DND-41 (cell line): ENCODE measurements around the gene PTPRN2.

Source experiments
- ATAC-seq: fragments of 200-7000 bp; cut with Tn5 transposase; 3 replicates; pipeline ENCODE4 v1.9.1; 2021; ENCODE audit warnings: low read depth; ENCODE audit not compliant: insufficient read depth
- DNase-seq: peaks from one replicate; pipeline ENCODE4 v3.0.0-alpha.2; 2020
- H2AFZ ChIP-seq: 2 replicates; pipeline ENCODE4 v1.6.0; 2012; ENCODE audit warnings: low read depth, low read length
- H3K27ac ChIP-seq: 2 replicates; pipeline ENCODE4 v1.5.1; 2012; ENCODE audit warnings: low read length, inconsistent platforms
- H3K27me3 ChIP-seq: fragments of 200-600 bp; sonication (generic); 2 replicates; pipeline ENCODE4 v1.6.0; 2012; ENCODE audit warnings: low read length, mild to moderate bottlenecking, inconsistent platforms; ENCODE audit not compliant: insufficient read depth, poor library complexity
- H3K36me3 ChIP-seq: 2 replicates; pipeline ENCODE4 v1.5.1; 2012; ENCODE audit warnings: low read length, inconsistent platforms; ENCODE audit not compliant: insufficient read depth
- H3K4me1 ChIP-seq: 2 replicates; pipeline ENCODE4 v1.5.1; 2012; ENCODE audit warnings: mild to moderate bottlenecking, low read length; ENCODE audit not compliant: insufficient read depth
- H3K4me2 ChIP-seq: 2 replicates; pipeline ENCODE4 v1.6.0; 2012; ENCODE audit warnings: mild to moderate bottlenecking, moderate library complexity, low read length, inconsistent platforms; ENCODE audit not compliant: insufficient read depth
- H3K4me3 ChIP-seq, 2 experiments: fragments of 200-600 bp in 1 of 2; shearing (Covaris generic) in 1 of 2; 2 replicates each; pipeline ENCODE4 v1.5.1; 2012 to 2016; ENCODE audit warnings: inconsistent platforms in 2 of 2, low read length in 2 of 2, mild to moderate bottlenecking in 2 of 2, low read depth in 1 of 2, moderate library complexity in 1 of 2
- H3K79me2 ChIP-seq: 2 replicates; pipeline ENCODE4 v1.6.0; 2012; ENCODE audit warnings: low read length, inconsistent platforms; ENCODE audit not compliant: insufficient read depth
- H3K9ac ChIP-seq: 2 replicates; pipeline ENCODE4 v1.6.0; 2012; ENCODE audit warnings: low read depth, mild to moderate bottlenecking, inconsistent platforms, low read length, moderate library complexity
- H3K9me3 ChIP-seq: 2 replicates; pipeline ENCODE4 v1.5.1; 2012; ENCODE audit warnings: low read length, moderate library complexity, mild to moderate bottlenecking, inconsistent platforms; ENCODE audit not compliant: insufficient read depth, severe bottlenecking
- H4K20me1 ChIP-seq: 2 replicates; pipeline ENCODE4 v1.6.0; 2012; ENCODE audit warnings: low read length; ENCODE audit not compliant: insufficient read depth
- CTCF ChIP-seq: IDR thresholded peaks from 2 replicates; pipeline ENCODE4 v1.5.1; 2012; ENCODE audit warnings: borderline replicate concordance, low read length, moderate library complexity, mild to moderate bottlenecking; ENCODE audit not compliant: poor library complexity, severe bottlenecking; ENCODE audit errors: extremely low read depth
- EZH2 ChIP-seq: IDR thresholded peaks from 3 replicates; pipeline ENCODE4 v1.6.1; 2012; ENCODE audit warnings: borderline replicate concordance, low read depth, mild to moderate bottlenecking, moderate library complexity, low read length, inconsistent platforms; ENCODE audit not compliant: severe bottlenecking

The PTPRN2 gene

GRCh38 chr7:158588085-158588877, 658 bp upstream of the PTPRN2 start:
- Histone ChIP-seq H3K9me3 (no peaks in the 10 kb centered on the region), H3K4me1 (no peaks in the 10 kb centered on the region), H3K27ac (no peak overlapping the region), H3K79me2 (no peaks in the 10 kb centered on the region), H4K20me1 (no peaks in the 10 kb centered on the region), H3K27me3 (no peaks in the 10 kb centered on the region), H2AFZ (no peak overlapping the region), H3K4me3 (no peak overlapping the region), H3K36me3 (no peaks in the 10 kb centered on the region), H3K9ac (no peak overlapping the region), H3K4me2 (no peak overlapping the region)
- no peak for DNase-seq
- ATAC-seq = no peak
- TF ChIP-seq CTCF (no peak), EZH2 (no peak)

GRCh38 chr7:158586499-158587161, 993 bp downstream of the PTPRN2 start:
- Histone ChIP-seq H3K36me3 (no peaks in the 10 kb centered on the region), H3K27ac (no peak overlapping the region), H3K9me3 (no peaks in the 10 kb centered on the region), H3K79me2 (no peaks in the 10 kb centered on the region), H2AFZ (no peak overlapping the region), H3K4me2 (no peak overlapping the region), H3K4me1 (no peaks in the 10 kb centered on the region), H4K20me1 (no peaks in the 10 kb centered on the region), H3K9ac (no peak overlapping the region), H3K4me3 (no peak overlapping the region), H3K27me3 (no peaks in the 10 kb centered on the region)
- ATAC-seq (no peak), DNase-seq (no peak)
- TF ChIP-seq CTCF (no peak), EZH2 (no peak)

- H3K4me3 ChIP-seq = no peak overlapping the region
- H3K36me3 ChIP-seq = no peaks in the 10 kb centered on the region
- TF ChIP-seq CTCF (no peak), EZH2 (no peak)
- H3K4me1 ChIP-seq = no peaks in the 10 kb centered on the region
- no peaks in the 10 kb centered on the region for H3K27me3 ChIP-seq
- ATAC-seq = no peak
- DNase-seq = no peak
- H3K79me2 ChIP-seq = no peaks in the 10 kb centered on the region
- H3K9me3 ChIP-seq = no peaks in the 10 kb centered on the region
- no peak overlapping the region for H3K27ac ChIP-seq
- no peak overlapping the region for H3K9ac ChIP-seq
- no peaks in the 10 kb centered on the region for H4K20me1 ChIP-seq
- H2AFZ ChIP-seq = no peak overlapping the region
- no peak overlapping the region for H3K4me2 ChIP-seq
These were observed 1.7 kb downstream of the PTPRN2 start for GRCh38 chr7:158585721-158586498.
